Stimulated activated naive B cell treated with anti-CD40 and anti-IgM and Interleukin-4, amounts not matched to agents 10 μg/mL and 1 μg/mL and 100 μg/mL, for 72 hours (primary cell): ENCODE data around the gene TBCA.

Source experiments
- ATAC-seq, 2 donors: fragments of 150-1000 bp; cut with Tn5 transposase; replicated peaks; 2 replicates each; pipeline ENCODE4 v1.10.0; 2021; ENCODE audit warnings: moderate library complexity in 1 of 2
- DNase-seq: peaks from one replicate; pipeline ENCODE4 v3.0.0; 2021
- H3K27ac Mint-ChIP-seq: one replicate; pipeline ENCODE4 v1.8.0; 2022; ENCODE audit warnings: mild to moderate bottlenecking, mixed read lengths
- H3K27me3 Mint-ChIP-seq, 2 donors: one replicate each; pipeline ENCODE4 v1.8.0; 2022; ENCODE audit warnings: mixed read lengths in 2 of 2
- H3K36me3 Mint-ChIP-seq, 2 donors: one replicate each; pipeline ENCODE4 v1.8.0; 2022; ENCODE audit warnings: mixed read lengths in 2 of 2, mild to moderate bottlenecking in 1 of 2
- H3K4me1 Mint-ChIP-seq, 2 donors: one replicate each; pipeline ENCODE4 v1.8.0; 2022; ENCODE audit warnings: mixed read lengths in 2 of 2, mild to moderate bottlenecking in 1 of 2
- H3K4me3 Mint-ChIP-seq, 2 donors: one replicate each; pipeline ENCODE4 v1.8.0; 2022; ENCODE audit warnings: mild to moderate bottlenecking in 2 of 2, mixed read lengths in 2 of 2, moderate library complexity in 1 of 2
- H3K9me3 Mint-ChIP-seq, 2 donors: one replicate each; pipeline ENCODE4 v1.8.0; 2022; ENCODE audit warnings: mixed read lengths in 2 of 2, mild to moderate bottlenecking in 1 of 2

Gene TBCA

GRCh38 chr5:77778881-77779438, 2.8 kb upstream of the TBCA start:
- Mint-ChIP-seq H3K27ac (peak overlapping the region; percentile 44), H3K9me3 (no peaks in the 10 kb centered on the region), H3K4me3 (no peak overlapping the region), H3K27me3 (no peaks in the 10 kb centered on the region), H3K36me3 (peaks cover 7 to 16% of the 10 kb centered on the region in 2 donors), H3K4me1 (peaks cover 17 to 27% of the 10 kb centered on the region in 2 donors)
- ATAC-seq (no peak), DNase-seq (no peak)

DNA sequence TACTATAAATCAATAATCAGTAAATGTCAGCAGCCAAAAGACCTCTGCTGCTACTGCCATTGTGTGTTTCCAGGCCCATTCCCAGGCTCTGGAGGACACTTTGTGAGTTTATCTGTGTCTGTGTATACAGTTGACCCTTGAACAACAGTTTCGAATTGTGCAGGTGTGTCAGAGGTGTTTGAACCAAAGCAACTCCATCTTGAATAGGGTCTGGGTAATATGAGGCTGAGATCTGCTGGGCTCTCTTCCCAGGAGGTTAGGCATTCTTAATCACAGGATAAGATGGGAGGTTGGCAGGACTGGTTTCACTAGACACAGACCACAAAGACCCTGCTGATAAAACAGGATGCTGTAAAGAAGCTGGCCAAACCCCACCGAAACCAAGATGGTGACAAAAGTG, 2.3 kb upstream of the TBCA start:
- H3K4me3 Mint-ChIP-seq: no peak overlapping the region

DNA sequence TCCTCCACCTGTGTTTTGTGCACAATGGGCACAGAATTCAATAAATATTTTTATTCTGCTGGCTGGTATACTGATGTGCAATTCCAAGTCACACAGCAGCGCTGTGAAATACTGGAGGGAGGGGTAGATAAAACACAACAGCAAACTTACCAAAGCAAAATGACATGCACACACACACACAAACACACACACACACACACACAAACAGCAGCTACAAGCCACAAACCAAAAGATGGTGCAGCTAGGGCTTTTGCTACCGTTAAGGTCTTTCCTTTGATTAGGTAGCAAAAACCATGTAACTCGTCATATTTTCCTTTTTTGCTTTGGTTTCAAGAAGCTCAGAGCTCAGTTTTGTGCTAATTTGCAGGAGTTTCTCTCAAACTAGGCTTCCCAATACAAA, 1.8 kb upstream of the TBCA start:
- H3K4me1 Mint-ChIP-seq: peaks cover 20 to 33% of the 10 kb centered on the region in 2 donors
- H3K36me3 Mint-ChIP-seq: peaks cover 10 to 19% of the 10 kb centered on the region in 2 donors
- H3K4me3 Mint-ChIP-seq: no peak overlapping the region
- H3K9me3 Mint-ChIP-seq: no peaks in the 10 kb centered on the region
- H3K27ac Mint-ChIP-seq: no peak overlapping the region
- no peaks in the 10 kb centered on the region for H3K27me3 Mint-ChIP-seq
- ATAC-seq (no peak), DNase-seq (no peak)

More for the DNA sequence above, 2.3 kb upstream of the TBCA start:
- H3K27ac Mint-ChIP-seq: peak overlapping the region; percentile 22
- DNase-seq (no peak), ATAC-seq (no peak)
- H3K27me3 Mint-ChIP-seq: no peaks in the 10 kb centered on the region
- H3K4me1 Mint-ChIP-seq: peaks cover 20 to 33% of the 10 kb centered on the region in 2 donors
- peaks cover 10 to 19% of the 10 kb centered on the region in 2 donors for H3K36me3 Mint-ChIP-seq
- H3K9me3 Mint-ChIP-seq: no peaks in the 10 kb centered on the region

- Mint-ChIP-seq H3K36me3 (peaks cover 10 to 19% of the 10 kb centered on the region in 2 donors), H3K4me1 (peaks cover 21 to 33% of the 10 kb centered on the region in 2 donors), H3K27ac (no peak overlapping the region), H3K4me3 (peak overlapping the region; percentile 30 to 57), H3K9me3 (no peaks in the 10 kb centered on the region), H3K27me3 (no peaks in the 10 kb centered on the region)
- DNase-seq (no peak), ATAC-seq (no peak)
These were observed 1.2 kb upstream of the TBCA start for GRCh38 chr5:77777281-77777892.

GRCh38 chr5:77776554-77777206, 541 bp upstream of the TBCA start:
- Mint-ChIP-seq H3K4me1 (peaks cover 23 to 37% of the 10 kb centered on the region in 2 donors), H3K9me3 (peaks cover 0 to under 1% of the 10 kb centered on the region in 2 donors), H3K27ac (peak overlapping the region; percentile 100), H3K27me3 (no peaks in the 10 kb centered on the region), H3K36me3 (peaks cover 12 to 22% of the 10 kb centered on the region in 2 donors), H3K4me3 (peak overlapping the region; percentile 98 to 99)
- ATAC-seq (peak; percentile 29 to 36), DNase-seq (no peak)

GRCh38 chr5:77774981-77775789, 954 bp downstream of the TBCA start:
- Mint-ChIP-seq H3K27me3 (no peaks in the 10 kb centered on the region), H3K9me3 (peaks cover 0 to 5% of the 10 kb centered on the region in 2 donors), H3K27ac (peak overlapping the region; percentile 100), H3K36me3 (peaks cover 17 to 29% of the 10 kb centered on the region in 2 donors), H3K4me1 (peaks cover 28 to 44% of the 10 kb centered on the region in 2 donors), H3K4me3 (peak overlapping the region; percentile 98 to 99)
- peak; percentile 6 for DNase-seq
- ATAC-seq: peak in 1 of 2 donors; percentile 33

DNA sequence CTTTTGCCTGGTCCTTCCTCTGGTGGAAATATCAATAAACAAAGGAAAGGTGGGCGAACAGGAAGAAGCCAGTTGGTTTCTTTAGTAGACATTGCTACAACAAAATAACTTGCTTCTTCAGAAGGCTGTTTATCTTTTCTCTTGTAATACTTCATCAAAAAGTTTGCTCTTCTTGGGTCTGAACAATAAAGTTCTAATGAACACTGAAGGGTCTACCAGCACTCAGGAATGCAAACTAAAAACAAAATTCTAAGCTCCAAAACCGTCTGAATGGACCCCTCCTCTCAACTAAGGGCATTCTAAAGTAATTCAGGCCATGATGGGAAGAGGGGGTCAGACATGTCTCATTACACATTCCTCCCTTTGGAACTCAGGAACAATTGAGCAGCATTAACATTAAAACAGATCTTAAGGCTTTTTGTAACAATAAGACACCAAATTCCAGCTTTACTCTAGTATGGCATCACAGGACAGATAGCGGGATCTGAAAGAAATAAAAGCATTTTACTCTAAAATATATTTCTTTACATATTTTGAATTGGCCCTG, 2.3 kb downstream of the TBCA start:
- H3K4me3 Mint-ChIP-seq: no peak overlapping the region
- H3K36me3 Mint-ChIP-seq: peaks cover 20 to 34% of the 10 kb centered on the region in 2 donors
- ATAC-seq (no peak), DNase-seq (no peak)
- no peak overlapping the region for H3K27ac Mint-ChIP-seq
- no peaks in the 10 kb centered on the region for H3K27me3 Mint-ChIP-seq
- peaks cover 32 to 49% of the 10 kb centered on the region in 2 donors for H3K4me1 Mint-ChIP-seq
- peaks cover 0 to 5% of the 10 kb centered on the region in 2 donors for H3K9me3 Mint-ChIP-seq

GRCh38 chr5:77772729-77773128, 3.4 kb downstream of the TBCA start:
- Mint-ChIP-seq H3K27ac (no peak overlapping the region), H3K4me1 (peaks cover 32 to 52% of the 10 kb centered on the region in 2 donors), H3K4me3 (no peak overlapping the region), H3K36me3 (peaks cover 21 to 36% of the 10 kb centered on the region in 2 donors), H3K27me3 (no peaks in the 10 kb centered on the region), H3K9me3 (peaks cover 0 to 5% of the 10 kb centered on the region in 2 donors)
- no peak for DNase-seq
- no peak for ATAC-seq

DNA sequence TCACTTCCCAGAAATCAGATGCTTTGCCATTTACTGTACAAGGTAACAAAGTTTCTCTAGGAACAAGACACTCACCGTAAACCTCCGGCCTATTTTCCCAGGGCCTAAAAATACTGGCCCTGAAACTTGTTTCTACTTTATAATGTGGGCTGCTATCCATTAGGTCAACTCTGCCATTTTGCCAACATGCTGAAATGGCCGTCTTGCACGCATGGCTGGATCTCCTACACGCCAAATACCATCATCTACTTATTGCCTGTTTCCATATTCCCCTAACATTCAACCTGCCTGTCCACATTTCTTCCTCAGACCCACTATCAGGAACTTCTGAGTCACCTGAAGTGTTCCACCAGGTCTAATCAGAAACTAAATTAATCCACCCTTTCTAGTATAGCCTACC, 4.7 kb downstream of the TBCA start:
- no peak for ATAC-seq
- peaks cover 28 to 48% of the 10 kb centered on the region in 2 donors for H3K36me3 Mint-ChIP-seq
- H3K9me3 Mint-ChIP-seq: peaks cover 0 to 5% of the 10 kb centered on the region in 2 donors
- no peak for DNase-seq
- no peak overlapping the region for H3K27ac Mint-ChIP-seq
- H3K4me3 Mint-ChIP-seq: peak overlapping the region; percentile 0
- H3K4me1 Mint-ChIP-seq: peaks cover 30 to 56% of the 10 kb centered on the region in 2 donors
- no peaks in the 10 kb centered on the region for H3K27me3 Mint-ChIP-seq

DNA sequence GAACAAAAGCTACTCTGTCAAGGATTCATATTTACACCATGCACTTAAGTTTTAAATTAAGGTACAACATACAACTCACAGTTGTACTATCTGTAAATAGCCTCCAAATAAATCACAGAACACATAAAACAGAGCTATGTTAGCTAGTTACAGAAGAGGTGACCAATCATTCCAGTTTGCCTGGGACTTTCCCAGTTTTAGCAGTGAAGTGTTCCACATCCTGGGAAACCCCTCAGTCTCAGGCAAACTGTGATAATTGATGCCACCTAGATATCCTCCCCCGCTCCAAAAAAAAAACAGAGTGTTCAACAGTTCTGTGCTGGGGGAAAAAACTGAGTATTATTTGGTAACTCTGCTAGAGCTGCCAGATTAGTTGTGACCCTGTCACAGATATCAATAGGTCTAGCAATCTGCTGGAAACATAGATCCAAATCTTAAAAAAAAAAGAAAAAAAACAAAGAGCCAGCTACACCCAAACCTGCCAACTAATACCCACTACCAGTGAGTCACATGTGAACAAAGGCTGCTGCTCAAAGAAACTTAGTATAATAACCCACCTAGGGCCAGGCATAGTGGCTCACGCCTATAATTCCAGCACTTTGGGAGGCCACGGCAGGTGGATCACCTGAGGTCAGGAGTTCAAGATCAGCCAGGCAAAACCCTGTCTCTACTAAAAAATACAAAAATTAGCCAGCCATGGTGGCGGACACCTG, 5.7 kb downstream of the TBCA start:
- Mint-ChIP-seq H3K4me3 (no peak overlapping the region), H3K36me3 (peaks cover 32 to 52% of the 10 kb centered on the region in 2 donors), H3K27ac (no peak overlapping the region), H3K9me3 (peaks cover 0 to 5% of the 10 kb centered on the region in 2 donors), H3K27me3 (no peaks in the 10 kb centered on the region), H3K4me1 (peaks cover 30 to 54% of the 10 kb centered on the region in 2 donors)
- ATAC-seq (peak in 1 of 2 donors; percentile 45), DNase-seq (no peak)

- no peak overlapping the region for H3K4me3 Mint-ChIP-seq
- peaks cover 19 to 42% of the 10 kb centered on the region in 2 donors for H3K4me1 Mint-ChIP-seq
- H3K27me3 Mint-ChIP-seq: no peaks in the 10 kb centered on the region
- H3K27ac Mint-ChIP-seq: no peak overlapping the region
- no peak for ATAC-seq
- peaks cover 0 to 5% of the 10 kb centered on the region in 2 donors for H3K9me3 Mint-ChIP-seq
- DNase-seq: no peak
- H3K36me3 Mint-ChIP-seq: peaks cover 29 to 39% of the 10 kb centered on the region in 2 donors
These were observed 7.2 kb downstream of the TBCA start for GRCh38 chr5:77768978-77769377.

DNA sequence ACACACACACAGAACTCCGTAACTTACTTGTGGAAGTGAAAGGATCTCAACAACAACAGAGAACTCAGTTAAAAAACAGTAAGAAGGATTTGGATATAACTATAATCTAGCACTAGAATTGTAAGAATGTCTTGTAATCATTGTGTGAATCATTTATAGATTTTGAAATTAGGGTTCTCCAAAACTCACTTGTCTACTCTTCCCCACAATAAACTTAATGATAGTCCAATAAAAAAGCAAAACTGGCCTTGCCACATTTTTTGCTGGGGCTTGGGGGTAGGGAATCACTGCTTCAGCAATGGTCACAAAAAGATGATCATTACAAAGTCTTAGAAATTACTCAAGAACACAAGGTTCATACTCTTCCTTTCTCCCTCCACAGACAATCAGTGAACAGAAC, 8.8 kb downstream of the TBCA start:
- ATAC-seq: no peak
- Mint-ChIP-seq H3K4me1 (peaks cover 14 to 36% of the 10 kb centered on the region in 2 donors), H3K4me3 (no peak overlapping the region), H3K9me3 (peaks cover 0 to 5% of the 10 kb centered on the region in 2 donors), H3K27ac (no peak overlapping the region), H3K36me3 (peaks cover 30 to 47% of the 10 kb centered on the region in 2 donors), H3K27me3 (no peaks in the 10 kb centered on the region)
- DNase-seq: no peak

- ATAC-seq (no peak), DNase-seq (no peak)
- Mint-ChIP-seq H3K9me3 (no peaks in the 10 kb centered on the region), H3K27ac (no peak overlapping the region), H3K4me1 (peaks cover 20 to 39% of the 10 kb centered on the region in 2 donors), H3K4me3 (no peak overlapping the region), H3K36me3 (peaks cover 41 to 58% of the 10 kb centered on the region in 2 donors), H3K27me3 (no peaks in the 10 kb centered on the region)
These were observed 14.5 kb downstream of the TBCA start for GRCh38 chr5:77761606-77762005.
